ENCODE measurements around the gene ACTRT3. TPM values are rescaled to one million over a fixed set of nuclear protein-coding genes. Genes with fewer than 3 reads are reported as not detected.

The ACTRT3 gene
- total and polyA plus RNA-seq, 2 donors (not counting 3 experiments of a cell fraction or from before 2014, with no cell fraction given): 2.6 to 3.3 TPM

DNA sequence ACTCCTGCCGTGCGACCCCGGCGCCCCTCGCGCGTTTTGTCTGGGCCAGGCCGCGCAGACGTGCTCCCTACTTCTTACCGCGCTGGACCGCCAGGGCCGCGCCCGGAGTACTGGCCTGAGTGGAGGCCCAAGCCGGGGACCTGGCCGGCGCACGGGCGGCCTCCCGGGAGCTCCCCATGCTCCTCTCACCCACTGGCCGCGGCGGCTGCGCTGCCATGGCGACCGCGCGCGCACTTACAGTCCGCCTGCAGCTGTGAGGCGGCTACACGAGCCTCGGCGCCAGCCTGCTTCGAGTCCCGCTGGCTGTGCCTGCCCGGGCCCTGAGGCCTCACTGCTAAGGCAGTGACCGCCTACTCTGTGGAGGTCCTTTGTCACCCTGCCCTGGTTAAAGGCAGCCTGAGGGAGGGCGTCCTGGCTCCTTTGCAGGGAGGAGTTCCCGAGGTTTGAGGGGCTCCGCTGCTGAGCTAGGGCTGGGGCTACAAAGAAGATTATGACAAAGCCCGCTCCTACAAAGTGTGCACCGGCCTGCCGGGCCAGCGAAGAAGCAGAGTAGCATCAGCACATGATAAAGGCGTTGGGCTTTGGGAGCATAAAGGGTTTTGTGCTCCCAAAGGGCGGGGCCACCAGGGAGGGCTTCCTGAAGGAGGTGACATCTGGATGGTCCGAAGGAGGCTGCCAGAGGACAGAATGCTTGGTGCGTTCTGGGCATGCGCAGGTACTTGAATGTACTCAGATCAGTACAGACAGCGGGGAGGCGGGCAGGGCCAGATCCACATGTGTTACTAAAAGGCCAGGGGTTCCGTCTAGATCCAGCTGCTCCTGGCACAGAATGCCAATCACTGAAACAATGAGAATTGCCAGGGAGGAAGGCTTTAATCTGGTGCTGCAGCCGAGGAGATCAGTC, 43.2 kb upstream of the ACTRT3 start, which contains the start of the genes LRRC34 and LRRIQ4:
LRRC34 (minus strand) TSS at position 573 of the 904 bp plus-strand sequence; CDS start at position 217, 356 bp downstream.
LRRIQ4 (plus strand) TSS at position 539 of the 904 bp plus-strand sequence. CDS start 9,052 bp downstream, outside the sequence.
- Histone ChIP-seq H4K20me1 (replicated peaks; ENCODE audit: control insufficient read depth, extremely low read depth, insufficient read depth, low read length) (no peaks in the 10 kb centered on the region), H3K9me3 (replicated peaks; ENCODE audit: control insufficient read depth, insufficient read depth, low read length) (peaks cover 4% of the 10 kb centered on the region), H3K4me1 (ENCODE audit: control insufficient read depth, extremely low read depth, insufficient read depth, low read length) (peaks cover 15% of the 10 kb centered on the region), H3K9ac (replicated peaks; ENCODE audit: extremely low read depth, insufficient read depth, low read length) (peak within 1 kb of the TSS; percentile 22), H3K9me1 (replicated peaks; ENCODE audit: control insufficient read depth, extremely low read depth, insufficient read depth, low read length) (no peaks in the 10 kb centered on the region), H3K4me3 (replicated peaks in 1 of 3; ENCODE audit: insufficient read depth in 1 of 3, low read depth in 1 of 3, low read length in 3 of 3) (peak within 1 kb of the TSS; percentile 11 to 48 (median 44)), H3K27ac (ENCODE audit: insufficient read depth, low read depth, low read length) (no peak within 1 kb of the TSS), H3K27me3 (ENCODE audit: control insufficient read depth in 2 of 2, insufficient read depth in 2 of 2, low read length in 2 of 2) (no peaks in the 10 kb centered on the region), H2AFZ (ENCODE audit: low read depth, low read length) (peak within 1 kb of the TSS; percentile 95), H3K79me2 (ENCODE audit: control insufficient read depth, insufficient read depth, low read length) (no peaks in the 10 kb centered on the region), H3K4me2 (ENCODE audit: insufficient read depth, low read length) (peak within 1 kb of the TSS; percentile 74), H3K36me3 (ENCODE audit: control insufficient read depth in 2 of 2, extremely low read depth in 1 of 2, insufficient read depth in 2 of 2, low read length in 2 of 2) (no peaks in the 10 kb centered on the region)
- TF ChIP-seq, protein P1, sequence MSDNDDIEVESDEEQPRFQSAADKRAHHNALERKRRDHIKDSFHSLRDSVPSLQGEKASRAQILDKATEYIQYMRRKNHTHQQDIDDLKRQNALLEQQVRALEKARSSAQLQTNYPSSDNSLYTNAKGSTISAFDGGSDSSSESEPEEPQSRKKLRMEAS (IDR thresholded peaks at IDR 0.05; ENCODE audit: insufficient read depth, insufficient read length): no peak
- TF ChIP-seq, protein P2, sequence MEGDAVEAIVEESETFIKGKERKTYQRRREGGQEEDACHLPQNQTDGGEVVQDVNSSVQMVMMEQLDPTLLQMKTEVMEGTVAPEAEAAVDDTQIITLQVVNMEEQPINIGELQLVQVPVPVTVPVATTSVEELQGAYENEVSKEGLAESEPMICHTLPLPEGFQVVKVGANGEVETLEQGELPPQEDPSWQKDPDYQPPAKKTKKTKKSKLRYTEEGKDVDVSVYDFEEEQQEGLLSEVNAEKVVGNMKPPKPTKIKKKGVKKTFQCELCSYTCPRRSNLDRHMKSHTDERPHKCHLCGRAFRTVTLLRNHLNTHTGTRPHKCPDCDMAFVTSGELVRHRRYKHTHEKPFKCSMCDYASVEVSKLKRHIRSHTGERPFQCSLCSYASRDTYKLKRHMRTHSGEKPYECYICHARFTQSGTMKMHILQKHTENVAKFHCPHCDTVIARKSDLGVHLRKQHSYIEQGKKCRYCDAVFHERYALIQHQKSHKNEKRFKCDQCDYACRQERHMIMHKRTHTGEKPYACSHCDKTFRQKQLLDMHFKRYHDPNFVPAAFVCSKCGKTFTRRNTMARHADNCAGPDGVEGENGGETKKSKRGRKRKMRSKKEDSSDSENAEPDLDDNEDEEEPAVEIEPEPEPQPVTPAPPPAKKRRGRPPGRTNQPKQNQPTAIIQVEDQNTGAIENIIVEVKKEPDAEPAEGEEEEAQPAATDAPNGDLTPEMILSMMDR (IDR thresholded peaks at IDR 0.05; ENCODE audit: extremely low read depth in 1 of 2, insufficient read depth in 1 of 2, low read depth in 1 of 2, low read length in 2 of 2): no peak
- TF ChIP-seq MYC (IDR thresholded peaks at IDR 0.05; ENCODE audit: low read depth, low read length): no peak
- no peak for TF ChIP-seq EZH2 (IDR thresholded peaks at IDR 0.05; ENCODE audit: borderline replicate concordance, low read depth, low read length, severe bottlenecking)
- TF ChIP-seq JUN (IDR thresholded peaks at IDR 0.05; ENCODE audit: borderline replicate concordance, insufficient read depth, insufficient read length, low read depth): no peak
- TF ChIP-seq GATA2 (IDR thresholded peaks at IDR 0.05; ENCODE audit: insufficient read depth, insufficient read length, low read depth, low read length): no peak
- TF ChIP-seq POLR2AphosphoS5 (IDR thresholded peaks at IDR 0.05; ENCODE audit: insufficient read depth, low read depth, low read length): no peak
- TF ChIP-seq FOS (IDR thresholded peaks at IDR 0.05; ENCODE audit: borderline replicate concordance, insufficient read depth, low read length): no peak
- TF ChIP-seq POLR2A (IDR thresholded peaks at IDR 0.05; ENCODE audit: low read depth, low read length): no peak
- intact Hi-C loops (cut with micrococcal nuclease) (loop anchor here (1.0 to 2.0 kb wide), 2 partner anchors 40 to 154 kb away; partner anchors contain the start of genes MYNN and SEC62), dilution Hi-C loops (cut with MboI; ENCODE audit: extremely low pct_ligation_motif_present, low sequenced_read_pairs) (no loop called here)
- CTCF ChIA-PET: interaction anchor here (1.3 kb wide), 1 partner anchor 13 kb away, joined by 3 read pairs; no protein-coding TSS in a partner anchor
- no TSS peak for BruUV-seq (replicated peaks)
- peak; percentile 59 for FAIRE-seq
- DNase-seq (ENCODE audit: low read depth, low spot score): peak; percentile 77
- POLR2A ChIA-PET: interaction anchor here (0.9 kb wide), 1 partner anchor 43 kb away, joined by 3 read pairs; the partner anchor contains the start of gene ACTRT3
